ENCODE measurements around the gene ASB10.

The ASB10 gene

DNA sequence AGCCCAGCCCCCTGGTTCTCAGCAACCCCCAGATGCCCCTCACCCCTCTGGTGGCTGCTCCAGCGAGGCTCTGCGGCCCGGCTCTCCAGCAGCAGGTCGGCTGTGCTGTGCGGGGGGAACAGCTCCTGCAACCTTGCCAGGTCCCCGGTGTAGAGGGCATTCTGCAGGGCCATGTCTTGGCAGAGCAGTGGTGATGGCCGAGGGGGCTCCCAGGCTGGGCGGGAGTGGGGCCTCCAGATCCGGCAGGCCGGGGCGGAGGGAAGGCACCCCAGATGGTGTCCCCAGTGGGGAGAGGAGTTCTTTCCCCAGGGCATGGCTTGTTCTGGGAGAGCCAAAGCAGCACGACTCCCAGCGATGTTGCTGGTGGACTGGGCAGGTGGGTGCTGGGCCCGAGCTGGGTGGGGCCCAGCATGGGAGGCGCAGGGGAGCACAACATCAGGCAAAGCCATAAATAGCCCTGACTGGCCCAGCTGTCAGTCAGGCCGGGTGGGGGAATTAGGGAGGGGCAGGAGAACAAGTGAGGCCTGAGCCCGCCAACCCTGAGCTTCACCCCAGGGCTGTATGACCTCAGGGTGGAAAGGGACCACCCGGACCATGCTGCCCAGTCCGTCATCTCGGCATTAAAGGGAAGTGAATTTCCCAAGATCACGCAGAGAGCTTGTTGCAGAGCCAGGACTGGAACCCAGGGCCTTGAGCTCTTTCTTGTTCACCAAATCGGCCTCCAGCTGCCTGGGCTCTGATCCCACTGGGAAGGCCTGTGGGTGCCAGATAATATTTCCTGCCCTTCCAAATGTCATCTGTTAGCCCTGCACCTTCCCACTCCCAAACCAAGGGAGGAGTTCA, 580 bp upstream of the ASB10 start:
- no peak for DNase-seq

- no peak for DNase-seq
Measured at GRCh38 chr7:151185762-151186639, 1.0 kb downstream of the ASB10 start.

- no peak for DNase-seq
Measured at GRCh38 chr7:151181011-151181431, 6.0 kb downstream of the ASB10 start.

DNA sequence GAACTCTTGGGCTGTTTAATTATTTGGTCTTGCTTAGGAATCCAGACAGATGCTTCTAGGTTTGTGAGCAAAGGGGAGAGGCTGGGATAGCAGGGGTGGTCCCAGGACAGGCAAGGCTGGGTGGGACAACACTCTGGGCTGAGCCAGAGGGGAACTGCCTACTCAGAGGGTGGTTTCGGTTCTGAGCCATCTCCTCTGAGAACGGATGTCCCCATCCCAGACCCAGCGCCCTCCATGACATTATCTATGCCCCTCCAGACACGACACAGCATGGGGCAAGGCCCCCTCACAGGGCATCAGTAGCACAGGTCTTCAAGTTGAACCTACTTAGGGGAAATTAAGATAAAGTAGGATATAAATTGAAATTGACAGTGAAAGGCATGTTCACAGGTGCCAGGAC, 7.1 kb downstream of the ASB10 start:
- no peak for DNase-seq

DNA sequence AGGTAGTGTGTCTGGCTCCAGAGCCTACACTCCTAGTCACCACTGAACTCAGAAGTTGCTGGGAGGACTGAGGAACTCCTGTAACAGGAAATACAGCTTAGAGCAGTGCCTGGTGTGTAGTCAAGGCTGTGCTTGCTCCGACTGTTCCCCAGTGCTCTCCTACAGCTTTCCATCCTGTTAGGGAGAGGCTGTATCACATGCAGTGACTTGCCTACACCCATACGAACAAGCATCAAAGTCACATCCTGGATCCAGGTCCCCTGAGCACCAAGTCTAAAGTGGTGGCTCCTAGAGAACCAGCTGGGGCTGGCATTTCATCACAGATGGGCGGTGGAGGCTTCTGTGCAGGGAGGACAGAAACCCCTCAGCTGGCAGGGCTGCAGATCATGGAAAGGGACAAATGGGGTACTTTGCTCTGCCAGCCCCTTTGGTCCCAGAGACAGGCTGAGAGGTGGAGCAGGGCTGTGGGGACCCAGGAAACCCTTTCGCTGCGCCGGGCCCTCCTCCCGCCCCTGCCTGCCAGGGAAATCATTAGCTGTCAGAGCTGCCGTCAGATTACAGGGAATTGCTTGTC, 7.7 kb downstream of the ASB10 start:
- DNase-seq: no peak

DNA sequence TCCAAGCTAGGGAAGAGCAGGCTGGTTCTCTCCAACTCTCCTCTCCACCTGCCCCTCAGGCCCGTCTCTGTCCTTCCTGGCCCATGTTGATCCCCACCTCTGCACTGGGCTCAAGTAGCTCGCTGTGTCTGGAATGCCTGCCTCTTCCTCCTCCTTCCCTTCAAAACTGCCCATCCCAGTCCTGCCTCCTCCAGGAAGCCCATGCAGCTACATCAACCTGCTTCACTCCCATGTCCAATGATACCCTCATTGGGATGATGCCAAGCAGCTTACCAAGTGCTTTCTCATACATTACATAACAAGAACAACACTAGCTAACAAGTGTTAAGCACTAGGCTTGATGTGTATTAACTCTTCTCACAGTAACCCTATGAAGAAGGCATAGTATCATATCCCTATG, 8.2 kb downstream of the ASB10 start:
- DNase-seq: no peak

DNA sequence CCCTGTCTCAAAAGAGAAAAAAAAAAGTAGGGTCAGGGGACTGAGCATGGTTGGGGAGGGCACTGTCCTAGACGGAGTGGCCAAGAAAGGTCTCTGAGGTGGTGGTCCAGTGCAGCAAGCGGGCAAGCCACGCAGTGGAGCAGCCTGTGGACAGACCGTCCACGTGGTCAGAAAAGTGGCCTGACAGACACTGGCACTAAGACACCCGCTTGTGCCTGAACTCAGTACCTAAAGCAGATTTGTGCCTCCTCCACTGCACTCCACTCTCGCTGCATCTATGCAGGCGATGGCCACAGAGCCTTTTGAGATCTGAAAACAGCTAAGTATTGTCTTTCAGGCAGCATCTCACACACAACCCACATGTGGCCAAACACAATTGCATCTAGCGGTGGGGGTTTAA, 8.8 kb downstream of the ASB10 start:
- no peak for DNase-seq

GRCh38 chr7:151177310-151177709, 9.7 kb downstream of the ASB10 start:
- no peak for DNase-seq

DNA sequence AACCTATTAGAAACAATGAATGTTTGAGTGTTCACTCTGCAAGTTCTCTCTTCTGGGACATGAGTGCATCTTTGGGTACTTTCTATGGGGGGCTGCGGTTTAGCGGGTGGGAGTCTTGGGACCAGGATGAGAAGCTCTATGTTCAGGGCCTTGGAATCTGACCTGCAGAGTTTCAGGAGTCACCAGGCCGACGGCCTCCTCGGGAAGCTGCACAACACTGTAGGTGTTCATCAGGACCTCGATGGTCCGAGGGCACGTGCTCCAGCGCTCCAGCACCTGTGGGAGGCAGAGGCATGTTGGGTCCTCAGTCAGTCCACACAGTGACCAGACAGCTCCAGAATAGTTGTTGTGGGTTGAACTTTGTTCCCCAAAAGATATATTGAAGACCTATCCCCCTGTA, 10.6 kb downstream of the ASB10 start:
- DNase-seq: no peak

DNA sequence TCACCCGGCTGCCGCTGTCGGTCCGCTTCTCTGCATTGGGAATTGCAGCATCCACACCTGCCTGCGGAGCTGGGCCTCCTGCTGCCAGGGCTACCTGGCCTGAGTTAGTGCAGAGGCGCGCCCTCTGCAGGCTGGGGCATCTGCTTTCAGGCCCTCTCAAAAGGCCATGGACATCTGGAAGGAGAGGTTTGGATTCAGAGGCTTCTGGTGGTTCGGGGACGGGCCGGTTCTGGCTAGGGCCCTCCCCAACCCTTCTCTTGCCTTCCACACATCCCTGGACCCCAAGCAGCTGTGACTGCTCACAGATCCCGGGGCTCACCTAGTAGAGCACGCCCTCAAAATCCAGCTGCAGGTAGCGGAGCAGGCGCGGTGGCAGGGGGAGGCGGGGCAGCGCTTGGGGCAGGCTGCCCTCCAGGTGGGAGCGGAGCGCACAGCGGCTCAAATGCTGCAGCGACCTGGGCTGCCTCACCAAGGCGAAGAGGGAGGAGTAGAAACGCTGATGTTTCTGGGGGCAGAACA, 11.2 kb downstream of the ASB10 start:
- DNase-seq: no peak

DNA sequence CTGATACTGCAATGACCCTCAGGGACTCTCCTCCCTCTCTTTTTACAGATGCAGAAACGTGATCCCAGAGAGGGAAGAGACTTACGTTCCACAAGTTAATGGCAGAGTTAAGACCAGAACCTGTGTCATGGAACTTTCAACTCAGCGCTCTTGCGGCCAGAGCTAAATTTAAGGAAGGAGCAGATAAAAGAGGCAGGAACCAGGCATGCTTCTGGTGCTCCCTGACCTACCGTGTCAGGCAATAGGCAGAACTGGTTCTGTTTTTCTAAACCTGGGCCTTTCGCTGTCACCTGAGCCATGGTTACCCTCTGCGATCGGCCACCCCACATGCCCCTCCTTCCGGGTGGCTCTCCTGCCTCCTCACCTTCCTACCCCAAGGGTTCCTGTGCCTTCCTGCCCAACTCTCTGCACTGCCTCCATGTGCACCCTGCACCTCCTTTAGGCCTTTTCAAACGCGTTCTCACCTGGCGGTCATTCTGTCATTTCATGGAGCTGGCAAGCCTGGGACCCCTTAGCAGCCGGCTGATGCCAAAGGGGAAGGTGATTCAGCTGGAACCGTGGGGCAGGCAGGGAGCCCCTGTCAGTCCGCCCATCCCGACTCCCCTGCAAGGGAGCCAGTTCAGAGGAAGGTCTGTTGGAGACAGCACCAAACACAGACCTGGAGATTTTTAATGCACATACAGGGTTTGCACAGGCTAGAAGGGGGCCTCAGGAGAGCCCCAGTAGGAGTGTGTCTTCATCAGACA, 11.8 kb downstream of the ASB10 start:
- DNase-seq: no peak

DNA sequence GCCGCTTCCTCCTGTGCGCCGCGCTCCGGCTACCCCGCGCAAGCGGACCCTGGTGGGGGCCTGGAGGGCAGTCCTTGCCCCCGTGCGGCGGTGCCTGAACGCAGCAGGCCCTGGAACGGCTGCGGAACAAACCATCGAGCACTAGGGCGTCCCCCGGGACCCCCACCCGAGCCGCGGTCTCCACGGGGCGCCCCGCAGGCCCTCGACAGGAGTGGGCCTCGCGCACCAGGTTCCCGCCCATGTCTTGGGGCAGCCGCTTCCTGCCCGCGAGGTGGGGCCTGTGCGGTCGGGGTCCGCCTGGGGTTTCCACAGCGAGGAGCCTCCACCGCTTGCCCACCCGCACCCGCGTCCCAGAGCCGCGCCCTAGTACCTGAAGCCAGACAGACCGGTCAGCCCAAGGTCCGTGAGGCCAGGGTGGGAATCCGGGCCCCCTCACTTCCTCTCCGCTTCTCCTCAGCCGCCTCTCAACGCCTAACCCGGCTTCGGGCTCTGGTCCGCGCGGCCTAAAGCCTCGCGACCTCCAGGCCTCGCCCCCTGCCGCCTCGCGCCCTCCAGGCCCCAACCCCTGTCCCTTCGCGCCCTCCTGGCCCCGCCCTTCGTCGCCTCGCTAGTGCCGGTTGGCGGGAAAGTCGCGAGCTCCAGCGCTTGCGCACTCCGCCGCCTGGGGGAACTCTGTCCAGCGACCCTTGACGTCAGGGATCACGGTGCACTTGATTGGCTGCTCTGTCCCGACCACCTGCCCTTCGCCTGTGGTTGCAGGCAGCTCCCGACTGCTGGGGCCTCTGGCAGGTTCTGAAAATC, 12.6 kb downstream of the ASB10 start:
- DNase-seq: peak; percentile 18 to 49

DNA sequence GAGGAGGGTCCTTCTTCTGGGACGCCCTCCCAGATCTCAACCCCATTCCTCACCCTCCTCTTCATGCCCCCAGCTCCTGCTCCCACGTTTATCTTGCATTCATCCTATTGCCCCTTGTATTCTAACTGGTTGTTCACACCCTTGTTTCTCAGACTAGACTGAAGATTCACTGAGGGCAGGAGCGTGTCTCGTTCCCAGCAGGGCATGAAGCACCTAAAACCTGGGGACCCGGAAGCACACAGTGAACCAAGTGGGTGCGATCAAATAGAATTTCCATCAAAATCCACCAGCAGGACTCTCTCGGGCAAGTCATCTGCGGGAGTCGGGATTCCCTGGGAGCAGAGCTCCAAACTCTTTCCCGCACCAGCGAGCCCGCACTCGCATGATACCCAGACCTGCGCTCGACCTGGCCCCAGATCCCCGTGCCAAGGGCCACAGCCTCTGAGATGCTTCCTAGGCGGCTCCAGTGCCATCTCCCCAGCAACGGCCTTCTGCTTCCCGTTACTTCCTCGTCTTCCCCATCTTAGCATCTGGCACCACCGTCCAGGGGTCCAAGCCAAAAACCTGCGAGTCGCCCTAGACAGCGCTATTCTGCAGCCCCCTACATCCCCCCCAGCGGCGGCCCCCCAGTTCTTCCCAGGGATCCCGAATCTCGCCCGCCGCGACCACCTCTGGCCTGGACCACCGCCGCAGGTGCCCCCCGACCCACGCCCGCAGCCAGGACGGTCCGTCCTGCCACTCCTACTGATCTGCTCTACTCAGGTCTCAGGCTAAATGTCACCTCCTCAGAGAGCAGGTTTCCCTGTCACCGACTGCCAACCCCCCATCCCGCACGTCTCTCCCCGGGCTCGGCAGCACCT, 13.4 kb downstream of the ASB10 start:
- DNase-seq: no peak

- peak; percentile 80 to 81 for DNase-seq
Measured at GRCh38 chr7:151172273-151173141, 14.5 kb downstream of the ASB10 start.

DNA sequence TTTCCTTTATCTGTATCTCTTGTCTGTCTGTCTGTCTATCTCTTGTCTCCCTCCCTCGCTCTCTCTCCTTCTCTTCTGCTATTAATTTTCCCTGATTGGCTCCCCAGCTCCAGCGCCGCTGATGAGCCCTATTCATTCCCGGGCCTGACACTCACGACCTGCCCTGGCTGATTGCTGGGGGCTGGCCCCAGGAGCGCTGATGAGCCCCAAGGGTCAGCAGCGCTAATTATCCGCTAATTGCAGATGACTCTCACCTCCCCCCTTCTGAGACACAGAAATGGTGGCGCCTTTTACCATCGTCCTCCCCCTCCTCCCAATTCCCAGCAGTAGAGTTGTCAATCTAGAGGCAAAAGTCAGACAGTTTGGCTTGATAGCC, 18.3 kb downstream of the ASB10 start:
- no peak for DNase-seq

GRCh38 chr7:151168003-151168786, 18.9 kb downstream of the ASB10 start:
- DNase-seq: peak; percentile 54 to 67

- DNase-seq: peak in 1 of 2 donors; percentile 11
Measured at GRCh38 chr7:151167197-151167961, 19.7 kb downstream of the ASB10 start, which contains the start of gene GBX1. Gene GBX1 (minus strand): TSS chr7:151167694. CDS start chr7:151167548, 146 bp downstream.

DNA sequence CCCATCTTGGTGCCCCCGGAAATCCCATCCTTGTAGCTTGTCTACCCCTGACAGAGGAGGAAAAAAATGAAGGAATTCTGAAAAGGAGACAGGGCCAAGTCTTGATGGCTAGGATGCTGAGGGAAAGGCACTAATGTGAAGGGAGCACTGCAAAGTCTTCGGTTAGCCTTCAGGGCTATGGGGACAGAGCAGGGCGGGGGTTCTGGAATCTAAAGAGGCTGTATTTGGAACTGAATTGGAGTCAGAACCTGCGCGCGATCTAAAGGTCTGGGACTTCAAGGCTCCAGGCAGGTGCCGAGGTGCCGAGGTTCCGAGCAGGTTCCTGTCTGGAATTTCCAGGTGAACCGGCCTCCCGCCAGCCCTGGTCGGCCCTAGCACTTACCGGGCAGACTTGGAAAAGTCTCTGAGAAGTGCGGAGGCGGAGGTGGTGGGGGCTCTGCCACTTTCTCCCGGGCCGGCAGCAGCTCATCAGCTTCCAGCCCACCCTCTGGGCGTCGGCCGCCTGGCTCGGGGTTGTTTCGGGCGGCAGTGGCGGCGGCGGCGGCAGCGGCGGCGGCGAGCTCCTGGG, 20.3 kb downstream of the ASB10 start:
- no peak for DNase-seq
